GM12874 (cell line): ENCODE measurements around the gene TMEM147.

ENCODE experiments used
- TF ChIP-seq, protein P1 (sequence below): IDR thresholded peaks from 2 replicates; pipeline ENCODE4 v1.5.1; 2011; ENCODE audit warnings: low read depth, mild to moderate bottlenecking, control low read depth, low read length, moderate library complexity; ENCODE audit not compliant: insufficient read depth

TMEM147 gene

DNA sequence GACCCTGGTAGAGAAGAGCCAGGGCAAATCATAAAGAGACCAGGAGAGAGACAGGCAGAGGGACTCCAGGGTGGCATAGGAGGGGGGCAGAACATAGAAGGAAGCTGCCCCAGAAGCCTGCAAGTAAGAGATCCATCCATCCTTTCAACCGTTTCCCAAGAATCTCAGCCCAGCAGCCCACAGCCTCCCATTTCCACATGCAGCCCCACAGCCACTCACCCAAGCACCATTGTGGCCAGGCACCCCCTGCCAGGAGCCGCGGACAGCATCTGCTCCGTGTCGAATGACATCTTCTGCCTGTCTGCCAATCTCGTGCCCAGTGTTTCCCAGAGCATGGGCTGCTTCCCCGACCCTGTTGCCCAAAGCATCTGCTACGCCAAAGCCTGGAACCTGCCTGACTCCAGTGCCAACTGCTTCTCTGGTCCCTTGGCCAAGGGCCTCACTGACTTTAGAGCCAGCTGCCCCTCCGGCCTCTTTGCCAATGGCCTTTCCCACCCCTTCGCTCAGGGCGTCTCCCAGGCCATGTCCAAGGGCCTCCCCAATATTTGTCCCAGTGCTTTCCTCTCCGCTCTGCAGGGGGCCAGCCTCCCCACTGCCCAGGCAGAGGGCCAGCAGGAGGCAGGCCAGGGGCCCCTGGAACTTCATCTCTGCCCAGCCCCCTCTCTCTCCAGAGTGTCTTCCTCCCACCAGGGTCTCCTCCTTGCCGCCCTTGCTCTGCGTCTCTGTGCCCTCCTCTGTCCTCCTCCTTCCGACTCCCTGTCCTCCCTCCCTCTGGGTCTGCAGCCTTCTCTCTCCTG, 32.4 kb upstream of the TMEM147 start:
- TF ChIP-seq, protein P1, sequence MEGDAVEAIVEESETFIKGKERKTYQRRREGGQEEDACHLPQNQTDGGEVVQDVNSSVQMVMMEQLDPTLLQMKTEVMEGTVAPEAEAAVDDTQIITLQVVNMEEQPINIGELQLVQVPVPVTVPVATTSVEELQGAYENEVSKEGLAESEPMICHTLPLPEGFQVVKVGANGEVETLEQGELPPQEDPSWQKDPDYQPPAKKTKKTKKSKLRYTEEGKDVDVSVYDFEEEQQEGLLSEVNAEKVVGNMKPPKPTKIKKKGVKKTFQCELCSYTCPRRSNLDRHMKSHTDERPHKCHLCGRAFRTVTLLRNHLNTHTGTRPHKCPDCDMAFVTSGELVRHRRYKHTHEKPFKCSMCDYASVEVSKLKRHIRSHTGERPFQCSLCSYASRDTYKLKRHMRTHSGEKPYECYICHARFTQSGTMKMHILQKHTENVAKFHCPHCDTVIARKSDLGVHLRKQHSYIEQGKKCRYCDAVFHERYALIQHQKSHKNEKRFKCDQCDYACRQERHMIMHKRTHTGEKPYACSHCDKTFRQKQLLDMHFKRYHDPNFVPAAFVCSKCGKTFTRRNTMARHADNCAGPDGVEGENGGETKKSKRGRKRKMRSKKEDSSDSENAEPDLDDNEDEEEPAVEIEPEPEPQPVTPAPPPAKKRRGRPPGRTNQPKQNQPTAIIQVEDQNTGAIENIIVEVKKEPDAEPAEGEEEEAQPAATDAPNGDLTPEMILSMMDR: no peak

DNA sequence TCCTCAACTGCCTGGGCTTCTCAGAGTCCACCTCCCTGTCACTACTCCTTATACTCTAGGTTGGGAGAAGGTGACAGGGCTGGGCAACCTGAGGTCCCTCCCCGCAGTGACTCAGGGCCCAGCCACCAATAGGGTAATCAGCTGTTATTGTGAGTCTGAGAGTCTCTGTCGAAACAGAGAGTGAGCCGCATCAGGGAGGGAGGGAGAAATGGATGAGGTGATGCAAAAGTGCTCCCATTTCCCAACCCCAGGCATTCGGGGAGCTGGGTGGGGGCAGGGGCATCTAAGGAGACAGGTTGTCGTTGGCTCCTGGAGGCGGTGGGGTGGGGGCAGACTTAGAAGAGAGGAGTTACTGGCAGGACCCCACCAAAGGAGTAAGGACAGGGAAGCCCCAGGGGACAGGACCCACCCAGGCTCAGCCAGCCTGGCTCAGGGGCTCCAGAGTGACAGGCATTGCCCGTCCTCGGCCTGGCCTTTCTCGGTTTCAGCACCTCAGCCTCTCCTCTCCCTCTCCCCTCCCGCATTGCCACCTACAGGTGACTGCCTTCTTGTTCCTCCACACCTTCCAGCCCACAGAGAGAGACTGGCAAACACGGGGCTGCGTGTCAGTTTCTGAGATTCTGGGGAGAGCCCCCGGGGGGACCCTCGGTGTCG, 31.7 kb upstream of the TMEM147 start, which contains the start of gene DMKN:
Gene DMKN, minus strand, starts transcription at position 22 of the 654 bp plus-strand sequence. CDS start 174 bp downstream, outside the sequence.
- TF ChIP-seq, protein P1: 0 out of 2 replicates have a peak, but pooled peaks have one; percentile 16

DNA sequence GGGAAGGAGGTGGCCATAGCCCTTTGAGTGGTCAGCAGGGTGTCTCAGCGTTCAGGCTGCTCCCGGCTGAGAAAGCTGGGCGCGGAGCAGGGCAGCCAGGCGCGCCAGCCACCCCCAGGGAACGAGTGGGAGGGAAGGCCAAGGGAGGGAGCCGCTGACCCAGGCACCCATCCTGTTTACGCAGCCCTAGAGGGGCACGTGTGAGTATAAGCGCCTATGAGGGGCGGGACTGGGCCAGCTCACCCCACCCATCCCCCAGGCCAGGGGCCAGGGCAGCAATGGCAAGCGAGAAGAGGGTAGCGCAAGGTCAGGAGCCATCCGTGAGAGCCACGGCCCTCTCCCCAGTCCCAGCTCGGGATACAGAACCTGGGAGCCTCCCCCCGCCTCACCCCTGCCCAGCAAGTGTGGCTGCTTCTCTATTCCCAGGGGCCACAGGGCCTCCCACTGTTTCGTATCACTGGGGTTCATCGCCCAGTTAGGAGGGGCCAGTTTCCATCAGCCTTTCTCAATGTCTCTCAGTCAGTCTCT, 31.1 kb upstream of the TMEM147 start:
- TF ChIP-seq, protein P1: no peak

DNA sequence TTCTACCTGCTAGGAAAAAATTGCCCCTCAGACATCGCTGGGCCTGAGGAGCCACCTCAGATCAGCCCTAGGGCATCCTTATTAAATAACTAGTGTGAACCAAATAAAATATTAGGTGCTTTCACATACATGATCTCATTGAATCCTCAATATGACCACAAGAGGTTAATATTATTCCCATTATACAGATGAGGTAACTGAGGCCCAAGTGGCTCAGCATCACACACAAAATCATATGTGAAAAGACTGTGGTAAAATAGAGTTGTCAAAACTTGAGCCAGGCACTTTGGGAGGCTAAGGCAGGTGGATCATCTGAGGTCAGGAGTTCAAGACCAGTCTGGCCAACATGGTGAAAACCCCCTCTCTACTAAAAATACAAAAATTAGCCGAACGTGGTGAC, 29.1 kb upstream of the TMEM147 start:
- TF ChIP-seq, protein P1: no peak

DNA sequence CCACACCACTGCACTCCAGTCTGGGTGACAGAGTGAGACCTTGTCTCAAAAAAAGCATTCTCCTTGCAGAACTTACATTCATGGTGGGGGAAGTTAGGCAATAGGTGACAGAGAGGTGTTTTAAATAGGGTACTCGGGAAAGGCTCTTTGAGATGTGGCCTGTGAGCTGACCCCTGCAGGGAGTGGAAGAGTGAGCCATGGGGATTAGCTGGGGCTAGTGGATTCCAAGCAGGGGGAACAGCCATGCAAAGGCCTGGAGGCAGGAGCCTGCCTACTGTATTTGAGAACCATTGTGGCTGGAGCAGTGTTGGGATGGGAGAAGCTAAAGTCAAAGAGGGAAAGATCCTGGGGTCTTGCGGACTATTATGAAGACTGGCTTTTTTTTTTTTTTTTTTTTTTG, 28.1 kb upstream of the TMEM147 start:
- TF ChIP-seq, protein P1: no peak

DNA sequence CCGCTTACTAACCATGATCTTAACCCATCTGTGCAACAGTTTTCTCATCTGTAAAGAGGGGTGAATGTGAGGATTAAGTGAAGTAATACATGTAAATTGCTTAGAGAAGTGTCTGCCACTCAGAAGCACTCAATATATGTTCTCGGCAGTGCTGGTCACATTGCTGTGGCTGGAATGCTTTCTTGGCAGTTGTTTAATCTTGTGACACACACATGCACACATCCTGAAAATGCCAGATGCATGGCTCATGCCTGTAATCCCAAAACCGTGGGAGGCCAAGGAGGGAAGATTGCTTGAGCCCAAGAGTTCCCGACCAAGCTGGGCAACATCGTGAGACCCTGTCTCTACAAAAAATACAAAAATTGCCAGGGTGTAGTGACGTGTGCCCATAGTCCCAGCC, 27.1 kb upstream of the TMEM147 start:
- TF ChIP-seq, protein P1: no peak

DNA sequence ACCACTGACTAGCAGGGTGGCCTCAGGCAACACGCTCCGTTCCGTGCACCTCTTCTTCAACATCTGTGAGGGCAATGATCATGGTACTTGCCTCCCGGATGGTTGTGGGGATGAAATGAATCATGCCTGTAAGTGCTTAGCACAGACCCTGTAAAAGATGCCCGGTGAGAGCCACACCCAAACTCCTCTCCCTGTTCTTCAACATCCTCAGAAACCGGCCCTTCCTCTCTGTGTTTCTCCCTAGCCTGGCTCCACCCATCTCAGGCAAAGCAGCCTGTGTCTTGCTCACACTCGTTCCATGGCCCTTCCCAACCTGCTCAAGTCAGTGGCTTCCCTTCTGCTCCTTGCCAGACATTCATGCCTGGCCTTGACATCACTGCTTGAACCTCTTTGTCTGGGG, 26.1 kb upstream of the TMEM147 start:
- TF ChIP-seq, protein P1: no peak
